ENCODE results near the gene KRTAP20-2. TPM values are rescaled to one million over a fixed set of nuclear protein-coding genes. Genes with fewer than 3 reads are reported as not detected.

KRTAP20-2 gene
- total and polyA plus RNA-seq, 10 of the 15 experiments (the other 5 are each of a cell fraction or from before 2014, with no cell fraction given): not detected

GRCh38 chr21:30600787-30601186 is 34.2 kb upstream of the KRTAP20-2 start, which contains the start of gene KRTAP22-1 (continued):
- TF ChIP-seq ZNF592 (IDR thresholded peaks at IDR 0.05) (no peak), JUNB (IDR thresholded peaks at IDR 0.05) (no peak), BHLHE40 (IDR thresholded peaks at IDR 0.05; ENCODE audit: borderline replicate concordance in 1 of 2, low read depth in 2 of 2, low read length in 1 of 2) (no peak), STAT3 (IDR thresholded peaks at IDR 0.05; ENCODE audit: low read depth, low read length) (no peak), TARDBP (IDR thresholded peaks at IDR 0.05; ENCODE audit: borderline replicate concordance) (no peak)

- Histone ChIP-seq H2AFZ (ENCODE audit: control insufficient read depth, low read depth, low read length) (no peak overlapping the region), H3K36me3 (ENCODE audit: control insufficient read depth in 2 of 2, insufficient read depth in 2 of 2, low read length in 1 of 2) (no peaks in the 10 kb centered on the region), H4K20me1 (ENCODE audit: control insufficient read depth, insufficient read depth) (no peaks in the 10 kb centered on the region), H3K4me3 (no peak overlapping the region), H3K9me3 (replicated peaks; ENCODE audit: control insufficient read depth, insufficient read depth, low read length) (no peaks in the 10 kb centered on the region; the same call in 2 of the 3 replicates), H3K27me3 (replicated peaks in 1 of 2; ENCODE audit: control insufficient read depth in 2 of 2, insufficient read depth in 2 of 2, low read length in 1 of 2) (no peaks in the 10 kb centered on the region), H3K4me1 (ENCODE audit: control insufficient read depth, insufficient read depth, low read length) (no peaks in the 10 kb centered on the region), H3K4me2 (ENCODE audit: control insufficient read depth, insufficient read depth) (no peak overlapping the region), H3K9ac (ENCODE audit: control insufficient read depth, insufficient read depth, low read length) (no peak overlapping the region), H3K79me2 (ENCODE audit: control insufficient read depth, insufficient read depth, low read length) (no peaks in the 10 kb centered on the region), H3K27ac (ENCODE audit: control insufficient read depth, insufficient read depth) (no peak overlapping the region)
- no peak for ATAC-seq
- no TSS peak for BruUV-seq (replicated peaks)
- ChIA-PET POLR2A (no interaction called here), RAD21 (ENCODE audit: unreplicated experiment) (no interaction called here), CTCF (no interaction called here), SMC1A (ENCODE audit: uncharacterized antibody, unreplicated experiment) (no interaction called here)
- in situ Hi-C loops (cut with MboI) (no loop called here), intact Hi-C loops (cut with micrococcal nuclease; ENCODE audit: unreplicated experiment) (no loop called here)
- no peak for DNase-seq (ENCODE audit: low read depth, low spot score)
- no peak for FAIRE-seq
- WGBS (ENCODE audit: insufficient coverage, insufficient replicate concordance, low lambda C conversion rate, missing lambda C conversion rate): 24% methylated on average over 2 of the region's 2 CpGs
- no peak for TF ChIP-seq NR2C2 (IDR thresholded peaks at IDR 0.05; ENCODE audit: borderline replicate concordance, control insufficient read depth, insufficient read length, low read depth)
- no peak for TF ChIP-seq EGR1 (IDR thresholded peaks at IDR 0.05; ENCODE audit: borderline replicate concordance in 1 of 2, low read depth in 2 of 2, low read length in 2 of 2)
- TF ChIP-seq MYC (IDR thresholded peaks at IDR 0.05; ENCODE audit: insufficient read depth, insufficient read length, insufficient replicate concordance, low read length, severe bottlenecking): no peak
- TF ChIP-seq MTA3 (IDR thresholded peaks at IDR 0.05; ENCODE audit: borderline replicate concordance, low read length): no peak
- no peak for TF ChIP-seq RELB (IDR thresholded peaks at IDR 0.05; ENCODE audit: low read depth)
- no peak for TF ChIP-seq NFIC (IDR thresholded peaks at IDR 0.05; ENCODE audit: low read depth, low read length)
- no peak for TF ChIP-seq ZNF687 (IDR thresholded peaks at IDR 0.05)
- no peak for TF ChIP-seq EED (IDR thresholded peaks at IDR 0.05; ENCODE audit: low read depth)
- TF ChIP-seq SMARCA5 (IDR thresholded peaks at IDR 0.05): no peak
These were observed 29.0 kb upstream of the KRTAP20-2 start for GRCh38 chr21:30605968-30606367.
